SK-N-SH treated with all-trans-retinoic acid at 6 μM for 48 hours (cell line): ENCODE measurements around the gene KRTAP10-2.

ENCODE experiments used
- ATAC-seq: fragments of 200-7000 bp; cut with Tn5 transposase; 3 replicates; pipeline ENCODE4 v1.9.1; 2020; ENCODE audit warnings: mild to moderate bottlenecking, moderate library complexity
- ARNTL ChIP-seq: fragments of 450-650 bp; formaldehyde crosslinking; IDR thresholded peaks from 2 replicates; pipeline ENCODE4 v1.5.0; 2020; ENCODE audit warnings: low read depth, mild to moderate bottlenecking, moderate library complexity, borderline replicate concordance
- CSDC2 ChIP-seq: fragments of 250-450 bp; sonication (Bioruptor Pico); IDR thresholded peaks from 2 replicates; pipeline ENCODE4 v1.5.0; 2020; ENCODE audit warnings: mild to moderate bottlenecking, moderate library complexity
- GLIS3 ChIP-seq: fragments of 250-450 bp; sonication (Bioruptor Pico); IDR thresholded peaks from 2 replicates; pipeline ENCODE4 v1.5.0; 2020; ENCODE audit warnings: mild to moderate bottlenecking, moderate library complexity
- ISL1 ChIP-seq: fragments of 250-450 bp; sonication (Bioruptor Pico); IDR thresholded peaks from 2 replicates; pipeline ENCODE4 v2.1.2; 2022; ENCODE audit warnings: mild to moderate bottlenecking, moderate library complexity
- OSR1 ChIP-seq: fragments of 250-450 bp; sonication (Bioruptor Pico); IDR thresholded peaks from 2 replicates; pipeline ENCODE4 v1.8.0; 2022; ENCODE audit warnings: moderate library complexity, mild to moderate bottlenecking, inconsistent platforms
- PPARA ChIP-seq: fragments of 250-450 bp; sonication (Bioruptor Pico); IDR thresholded peaks from 2 replicates; pipeline ENCODE4 v1.5.0; 2020; ENCODE audit warnings: mild to moderate bottlenecking, borderline replicate concordance
- RARB ChIP-seq: fragments of 250-450 bp; sonication (Bioruptor Pico); IDR thresholded peaks from 2 replicates; pipeline ENCODE4 v1.8.0; 2021; ENCODE audit warnings: mild to moderate bottlenecking, moderate library complexity
- ZC3H10 ChIP-seq: fragments of 250-450 bp; sonication (Bioruptor Pico); IDR thresholded peaks from 2 replicates; pipeline ENCODE4 v1.5.1; 2021; ENCODE audit warnings: mild to moderate bottlenecking, moderate library complexity
- ZFP30 ChIP-seq: fragments of 450-650 bp; formaldehyde crosslinking; IDR thresholded peaks from 2 replicates; pipeline ENCODE4 v1.5.0; 2022; ENCODE audit warnings: mild to moderate bottlenecking, moderate library complexity
- ZNF565 ChIP-seq: fragments of 450-650 bp; formaldehyde crosslinking; conservative IDR thresholded peaks from 2 replicates; pipeline ENCODE4 v1.5.0; 2020; ENCODE audit warnings: low read depth, mild to moderate bottlenecking, moderate library complexity
- ZNF70 ChIP-seq: fragments of 450-650 bp; formaldehyde crosslinking; IDR thresholded peaks from 2 replicates; pipeline ENCODE4 v1.5.0; 2020; ENCODE audit warnings: mild to moderate bottlenecking, moderate library complexity
- TF ChIP-seq, protein P1 (sequence below): fragments of 250-450 bp; sonication (Bioruptor Pico); IDR thresholded peaks from 2 replicates; pipeline ENCODE4 v1.8.0; 2021; ENCODE audit warnings: low read depth, mild to moderate bottlenecking, moderate library complexity, borderline replicate concordance
- TF ChIP-seq, protein P2 (sequence below): fragments of 250-450 bp; sonication (Bioruptor Pico); IDR thresholded peaks from 2 replicates; pipeline ENCODE4 v1.8.0; 2020; ENCODE audit warnings: mild to moderate bottlenecking, moderate library complexity, borderline replicate concordance
- TF ChIP-seq, protein P3 (sequence below): fragments of 250-450 bp; sonication (Bioruptor Pico); IDR thresholded peaks from 2 replicates; pipeline ENCODE4 v1.5.1; 2020; ENCODE audit warnings: low read depth, mild to moderate bottlenecking, moderate library complexity
- TF ChIP-seq, protein P4 (sequence below): fragments of 250-450 bp; sonication (Bioruptor Pico); IDR thresholded peaks from 2 replicates; pipeline ENCODE4 v1.5.0; 2020; ENCODE audit warnings: mild to moderate bottlenecking, moderate library complexity

Gene KRTAP10-2

DNA sequence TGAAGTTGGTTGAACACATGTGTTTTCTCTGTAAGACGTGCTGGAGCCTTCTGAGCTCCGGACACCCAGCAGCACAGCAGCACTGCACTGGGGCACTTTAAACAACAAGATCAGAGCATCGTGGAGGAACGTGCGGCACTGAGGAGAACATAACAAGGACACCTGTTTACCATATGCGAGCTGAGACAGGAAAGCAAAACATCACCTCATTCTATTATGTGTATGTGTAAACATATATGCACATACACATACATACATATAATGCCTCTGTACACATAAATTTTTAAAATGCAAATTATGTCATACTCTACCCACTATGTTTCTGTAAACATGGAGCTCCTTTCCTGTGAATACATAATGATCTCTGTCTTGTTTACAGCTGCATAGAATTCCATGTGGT is 44.2 kb upstream of the KRTAP10-2 start (continued):
- TF ChIP-seq, protein P1, sequence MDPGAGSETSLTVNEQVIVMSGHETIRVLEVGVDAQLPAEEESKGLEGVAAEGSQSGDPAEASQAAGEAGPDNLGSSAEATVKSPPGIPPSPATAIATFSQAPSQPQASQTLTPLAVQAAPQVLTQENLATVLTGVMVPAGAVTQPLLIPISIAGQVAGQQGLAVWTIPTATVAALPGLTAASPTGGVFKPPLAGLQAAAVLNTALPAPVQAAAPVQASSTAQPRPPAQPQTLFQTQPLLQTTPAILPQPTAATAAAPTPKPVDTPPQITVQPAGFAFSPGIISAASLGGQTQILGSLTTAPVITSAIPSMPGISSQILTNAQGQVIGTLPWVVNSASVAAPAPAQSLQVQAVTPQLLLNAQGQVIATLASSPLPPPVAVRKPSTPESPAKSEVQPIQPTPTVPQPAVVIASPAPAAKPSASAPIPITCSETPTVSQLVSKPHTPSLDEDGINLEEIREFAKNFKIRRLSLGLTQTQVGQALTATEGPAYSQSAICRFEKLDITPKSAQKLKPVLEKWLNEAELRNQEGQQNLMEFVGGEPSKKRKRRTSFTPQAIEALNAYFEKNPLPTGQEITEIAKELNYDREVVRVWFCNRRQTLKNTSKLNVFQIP = no peak
- TF ChIP-seq, protein P2, sequence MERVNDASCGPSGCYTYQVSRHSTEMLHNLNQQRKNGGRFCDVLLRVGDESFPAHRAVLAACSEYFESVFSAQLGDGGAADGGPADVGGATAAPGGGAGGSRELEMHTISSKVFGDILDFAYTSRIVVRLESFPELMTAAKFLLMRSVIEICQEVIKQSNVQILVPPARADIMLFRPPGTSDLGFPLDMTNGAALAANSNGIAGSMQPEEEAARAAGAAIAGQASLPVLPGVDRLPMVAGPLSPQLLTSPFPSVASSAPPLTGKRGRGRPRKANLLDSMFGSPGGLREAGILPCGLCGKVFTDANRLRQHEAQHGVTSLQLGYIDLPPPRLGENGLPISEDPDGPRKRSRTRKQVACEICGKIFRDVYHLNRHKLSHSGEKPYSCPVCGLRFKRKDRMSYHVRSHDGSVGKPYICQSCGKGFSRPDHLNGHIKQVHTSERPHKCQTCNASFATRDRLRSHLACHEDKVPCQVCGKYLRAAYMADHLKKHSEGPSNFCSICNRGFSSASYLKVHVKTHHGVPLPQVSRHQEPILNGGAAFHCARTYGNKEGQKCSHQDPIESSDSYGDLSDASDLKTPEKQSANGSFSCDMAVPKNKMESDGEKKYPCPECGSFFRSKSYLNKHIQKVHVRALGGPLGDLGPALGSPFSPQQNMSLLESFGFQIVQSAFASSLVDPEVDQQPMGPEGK (CRISPR knock-in tag) = no peak
- TF ChIP-seq GLIS3 (no peak), PPARA (CRISPR knock-in tag) (no peak), ISL1 (CRISPR knock-in tag) (no peak), RARB (CRISPR knock-in tag) (no peak), ZNF70 (CRISPR knock-in tag) (no peak), ZFP30 (CRISPR knock-in tag) (no peak)
- TF ChIP-seq, protein P3, sequence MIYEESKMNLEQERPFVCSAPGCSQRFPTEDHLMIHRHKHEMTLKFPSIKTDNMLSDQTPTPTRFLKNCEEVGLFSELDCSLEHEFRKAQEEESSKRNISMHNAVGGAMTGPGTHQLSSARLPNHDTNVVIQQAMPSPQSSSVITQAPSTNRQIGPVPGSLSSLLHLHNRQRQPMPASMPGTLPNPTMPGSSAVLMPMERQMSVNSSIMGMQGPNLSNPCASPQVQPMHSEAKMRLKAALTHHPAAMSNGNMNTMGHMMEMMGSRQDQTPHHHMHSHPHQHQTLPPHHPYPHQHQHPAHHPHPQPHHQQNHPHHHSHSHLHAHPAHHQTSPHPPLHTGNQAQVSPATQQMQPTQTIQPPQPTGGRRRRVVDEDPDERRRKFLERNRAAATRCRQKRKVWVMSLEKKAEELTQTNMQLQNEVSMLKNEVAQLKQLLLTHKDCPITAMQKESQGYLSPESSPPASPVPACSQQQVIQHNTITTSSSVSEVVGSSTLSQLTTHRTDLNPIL (CRISPR knock-in tag) = no peak

DNA sequence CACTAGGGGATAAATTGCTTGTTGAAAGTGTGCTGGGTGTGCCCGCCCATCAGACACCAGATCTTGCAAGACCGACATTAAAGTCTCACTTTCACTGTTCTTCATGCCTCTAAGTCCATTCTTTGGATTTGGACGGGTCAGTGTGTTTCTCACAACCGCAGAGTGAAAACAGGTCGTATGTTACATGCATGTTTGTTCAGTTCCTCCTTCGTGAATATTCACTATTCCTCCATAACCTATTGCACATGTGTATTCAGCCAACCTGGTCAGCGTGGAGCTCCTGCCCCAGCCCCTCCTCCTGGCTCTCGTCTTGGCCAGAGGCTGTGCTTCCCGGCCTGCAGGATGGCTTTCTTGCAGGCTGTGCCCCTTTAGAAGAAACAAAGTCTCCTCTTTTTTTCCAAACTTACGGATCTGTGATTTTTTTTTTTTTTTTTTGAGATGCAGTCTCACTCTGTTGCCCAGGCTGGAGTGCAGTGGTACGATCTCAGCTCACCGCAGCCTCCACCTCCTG is 43.2 kb upstream of the KRTAP10-2 start:
- ATAC-seq = no peak
- TF ChIP-seq, protein P2 (CRISPR knock-in tag) = no peak
- TF ChIP-seq ZNF565 (CRISPR knock-in tag) (no peak), GLIS3 (no peak), CSDC2 (CRISPR knock-in tag) (no peak), RARB (CRISPR knock-in tag) (no peak), OSR1 (CRISPR knock-in tag) (no peak), ARNTL (CRISPR knock-in tag) (no peak), ZC3H10 (no peak)
- TF ChIP-seq, protein P4, sequence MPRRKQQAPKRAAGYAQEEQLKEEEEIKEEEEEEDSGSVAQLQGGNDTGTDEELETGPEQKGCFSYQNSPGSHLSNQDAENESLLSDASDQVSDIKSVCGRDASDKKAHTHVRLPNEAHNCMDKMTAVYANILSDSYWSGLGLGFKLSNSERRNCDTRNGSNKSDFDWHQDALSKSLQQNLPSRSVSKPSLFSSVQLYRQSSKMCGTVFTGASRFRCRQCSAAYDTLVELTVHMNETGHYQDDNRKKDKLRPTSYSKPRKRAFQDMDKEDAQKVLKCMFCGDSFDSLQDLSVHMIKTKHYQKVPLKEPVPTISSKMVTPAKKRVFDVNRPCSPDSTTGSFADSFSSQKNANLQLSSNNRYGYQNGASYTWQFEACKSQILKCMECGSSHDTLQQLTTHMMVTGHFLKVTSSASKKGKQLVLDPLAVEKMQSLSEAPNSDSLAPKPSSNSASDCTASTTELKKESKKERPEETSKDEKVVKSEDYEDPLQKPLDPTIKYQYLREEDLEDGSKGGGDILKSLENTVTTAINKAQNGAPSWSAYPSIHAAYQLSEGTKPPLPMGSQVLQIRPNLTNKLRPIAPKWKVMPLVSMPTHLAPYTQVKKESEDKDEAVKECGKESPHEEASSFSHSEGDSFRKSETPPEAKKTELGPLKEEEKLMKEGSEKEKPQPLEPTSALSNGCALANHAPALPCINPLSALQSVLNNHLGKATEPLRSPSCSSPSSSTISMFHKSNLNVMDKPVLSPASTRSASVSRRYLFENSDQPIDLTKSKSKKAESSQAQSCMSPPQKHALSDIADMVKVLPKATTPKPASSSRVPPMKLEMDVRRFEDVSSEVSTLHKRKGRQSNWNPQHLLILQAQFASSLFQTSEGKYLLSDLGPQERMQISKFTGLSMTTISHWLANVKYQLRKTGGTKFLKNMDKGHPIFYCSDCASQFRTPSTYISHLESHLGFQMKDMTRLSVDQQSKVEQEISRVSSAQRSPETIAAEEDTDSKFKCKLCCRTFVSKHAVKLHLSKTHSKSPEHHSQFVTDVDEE = no peak
- TF ChIP-seq, protein P1 = no peak
- TF ChIP-seq, protein P3 (CRISPR knock-in tag) = no peak
